GM19463 (cell line): ENCODE results near the gene LPP.

Experiments
- ATAC-seq: cut with Tn5 transposase; IDR thresholded peaks from one replicate; pipeline ENCODE4 v1.9.1; 2021; ENCODE audit warnings: mild to moderate bottlenecking, moderate library complexity; ENCODE audit not compliant: unreplicated experiment

LPP gene

DNA sequence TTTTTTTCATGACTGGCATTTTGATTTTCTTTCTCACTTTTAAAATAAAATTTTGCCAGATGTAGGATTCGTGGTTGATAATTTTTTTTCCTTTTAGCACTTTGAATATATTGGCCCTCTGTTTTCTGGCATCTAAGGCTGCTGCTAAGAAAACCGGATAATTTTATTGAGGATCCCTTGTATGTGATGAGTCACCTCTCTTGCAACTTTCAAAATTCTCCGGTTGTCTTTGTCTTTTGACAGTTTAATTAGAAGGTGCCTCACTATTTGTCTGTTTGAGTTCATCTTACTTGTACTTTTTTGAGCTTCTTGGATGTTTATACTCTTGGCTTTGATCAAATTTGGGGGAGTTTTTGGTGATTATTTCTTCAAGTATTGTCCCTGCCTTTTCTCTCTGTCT lies 349.7 kb downstream of the LPP start:
- ATAC-seq: no peak

DNA sequence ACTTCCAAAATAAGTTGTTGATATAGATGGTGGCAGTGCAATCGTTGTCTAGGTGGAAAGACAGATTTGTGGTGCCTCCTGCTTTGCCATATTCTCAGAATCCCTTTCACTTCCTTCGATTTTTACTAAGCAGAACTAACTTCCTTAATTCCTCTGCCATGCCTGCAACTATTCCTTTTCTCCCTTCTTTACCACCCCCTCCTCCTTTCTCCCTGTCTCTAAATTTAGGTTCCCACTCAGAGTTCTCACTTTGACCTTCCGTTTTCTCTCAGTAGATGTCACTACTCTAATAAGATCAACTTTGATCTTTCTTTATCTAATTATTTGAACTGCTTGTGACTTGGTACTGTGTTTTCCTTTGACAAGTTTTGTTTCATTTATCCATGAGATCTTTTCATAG lies 351.2 kb downstream of the LPP start:
- no peak for ATAC-seq

DNA sequence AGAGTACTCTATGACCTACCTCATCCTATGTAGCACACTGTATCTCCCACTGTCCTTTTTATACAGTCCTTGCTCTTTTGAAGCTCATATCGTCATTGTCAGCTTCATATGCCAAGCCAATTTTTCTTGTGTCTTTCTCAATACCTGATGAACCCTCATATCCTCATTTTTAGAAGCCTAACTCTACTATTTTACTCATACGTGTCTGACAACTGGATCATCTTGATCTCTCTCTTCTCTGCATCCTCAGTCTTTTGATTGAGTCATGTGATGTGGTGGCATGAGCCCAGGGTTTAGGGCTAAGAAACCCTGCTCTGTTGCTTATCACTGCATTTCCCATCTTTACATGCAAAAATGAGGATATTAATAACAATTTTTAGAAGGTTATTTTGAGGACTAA lies 352.0 kb downstream of the LPP start:
- no peak for ATAC-seq

DNA sequence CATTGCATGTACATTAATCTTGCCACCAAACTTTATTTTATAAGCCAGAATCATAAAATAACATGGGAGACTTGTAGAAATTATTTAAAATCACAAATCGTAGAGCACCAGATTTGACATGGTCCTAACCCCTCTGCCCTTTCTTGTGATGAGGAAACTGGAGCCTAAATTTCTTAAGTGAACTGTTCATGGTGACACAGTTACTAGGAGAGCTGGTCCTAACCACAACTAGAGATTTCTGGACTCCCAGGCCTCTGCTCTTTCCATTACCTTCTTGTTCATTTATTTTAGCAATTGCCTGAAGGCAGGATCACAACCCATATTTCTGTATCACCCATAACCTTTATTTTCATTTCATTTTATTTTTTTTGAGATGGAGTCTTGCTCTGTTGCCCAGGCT lies 352.5 kb downstream of the LPP start:
- ATAC-seq: no peak

DNA sequence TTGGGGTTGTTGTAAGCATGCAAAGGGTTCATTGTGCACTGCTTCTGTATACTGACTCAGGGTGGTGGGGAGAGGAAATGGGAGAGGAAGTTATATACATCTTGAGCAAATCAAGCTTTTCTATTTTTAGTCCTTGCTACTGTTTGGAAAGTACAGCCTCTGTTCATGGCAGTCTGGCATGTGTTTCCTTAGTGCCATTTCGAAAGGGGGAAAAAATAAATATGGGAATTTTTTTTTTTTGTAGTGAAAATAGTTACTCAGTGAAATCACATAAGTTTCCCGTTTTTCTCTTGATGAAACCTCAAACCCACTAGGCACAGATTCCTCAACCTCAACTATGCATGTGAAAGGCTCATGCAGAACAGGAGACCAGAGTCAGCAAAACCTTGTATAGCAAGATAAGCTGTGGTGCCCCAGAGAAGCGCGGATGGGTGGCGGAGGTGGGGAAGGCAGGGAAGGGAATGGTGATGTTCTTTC lies 353.3 kb downstream of the LPP start:
- ATAC-seq: no peak

DNA sequence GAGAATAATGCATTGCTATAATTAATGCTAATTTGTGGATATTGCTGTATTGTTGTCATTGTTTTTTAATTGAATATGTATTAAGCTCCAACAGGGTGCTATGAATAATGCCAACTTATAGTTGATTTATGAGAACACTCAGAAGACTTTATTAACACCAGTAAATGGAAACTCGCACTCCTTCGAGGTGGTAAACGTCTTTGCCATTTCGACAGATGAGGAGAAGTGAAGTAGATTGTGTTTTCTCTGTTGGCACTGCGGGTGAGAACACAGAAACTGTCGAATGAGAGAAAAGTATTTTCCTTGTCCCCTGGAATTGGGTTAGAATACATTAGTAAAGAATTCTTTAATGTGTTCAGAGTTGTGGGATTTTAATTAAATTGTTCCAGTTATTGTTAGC lies 354.5 kb downstream of the LPP start:
- no peak for ATAC-seq

DNA sequence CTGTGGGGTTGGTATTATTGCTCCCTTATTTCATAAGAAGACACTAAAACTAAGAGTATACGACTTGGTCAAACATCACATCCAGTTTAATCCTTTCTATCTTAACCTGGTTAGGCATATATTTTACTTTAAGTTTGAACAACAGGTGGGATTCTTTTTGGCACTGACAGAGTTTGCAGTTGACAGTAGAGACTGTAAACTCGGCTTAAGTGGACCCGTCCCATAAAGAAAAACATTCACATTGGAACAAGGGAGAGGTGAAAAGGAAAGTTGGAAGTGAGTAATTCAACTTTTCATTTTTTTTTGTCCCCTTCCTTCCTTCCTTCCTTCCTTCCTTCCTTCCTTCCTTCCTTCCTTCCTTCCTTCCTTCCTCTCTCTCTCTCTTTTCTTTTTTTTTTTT lies 355.4 kb downstream of the LPP start:
- ATAC-seq: no peak

DNA sequence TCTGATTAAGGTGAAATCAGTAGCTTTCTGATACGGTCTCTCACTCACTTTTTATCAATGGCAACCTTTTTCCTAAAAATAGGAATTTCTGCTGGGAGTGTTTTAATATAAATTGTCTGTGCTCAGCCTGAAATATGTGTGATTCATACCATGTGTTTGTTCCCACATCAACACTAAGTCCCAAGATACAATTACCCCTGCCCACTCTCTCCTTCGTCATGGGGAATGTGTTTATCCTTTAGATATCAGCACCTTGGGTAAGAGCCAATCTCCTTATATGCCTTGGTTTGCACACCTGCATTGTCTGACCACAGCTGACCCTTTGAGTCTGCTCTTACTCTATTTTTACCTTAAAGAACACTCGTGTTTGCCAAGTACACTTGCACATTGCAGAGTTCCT lies 356.4 kb downstream of the LPP start:
- no peak for ATAC-seq

DNA sequence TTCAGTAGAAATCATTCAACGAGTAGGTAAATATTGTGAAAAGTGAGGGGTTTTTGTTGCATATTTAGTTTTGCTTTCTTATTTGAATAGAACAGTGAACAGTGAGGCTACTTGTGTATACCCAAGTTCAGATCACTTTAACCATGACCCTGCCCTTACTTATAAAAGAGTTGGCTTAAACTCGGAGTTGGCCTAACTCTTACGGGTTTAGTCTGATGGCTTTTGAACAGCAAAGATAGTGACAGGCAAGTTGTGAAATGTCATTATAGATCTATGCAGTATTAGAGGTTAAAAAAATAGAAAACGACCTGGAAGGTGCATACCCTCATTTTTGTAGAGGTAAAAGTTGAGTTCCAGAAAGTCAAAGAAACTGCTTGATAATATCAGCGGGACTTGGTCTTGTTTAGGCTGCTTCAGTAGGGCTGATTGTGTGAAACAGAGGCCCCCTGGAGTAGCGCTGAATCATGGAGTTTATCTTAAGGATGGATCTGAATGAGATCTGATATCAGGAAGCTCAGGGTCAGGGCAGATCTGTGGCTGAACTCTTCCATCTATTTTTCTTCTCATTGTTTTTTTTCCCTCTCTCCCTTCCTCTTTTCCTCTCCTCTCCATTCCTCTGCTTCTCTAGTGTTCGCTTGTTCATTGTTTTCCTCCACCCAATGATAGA lies 359.8 kb downstream of the LPP start:
- ATAC-seq: no peak

DNA sequence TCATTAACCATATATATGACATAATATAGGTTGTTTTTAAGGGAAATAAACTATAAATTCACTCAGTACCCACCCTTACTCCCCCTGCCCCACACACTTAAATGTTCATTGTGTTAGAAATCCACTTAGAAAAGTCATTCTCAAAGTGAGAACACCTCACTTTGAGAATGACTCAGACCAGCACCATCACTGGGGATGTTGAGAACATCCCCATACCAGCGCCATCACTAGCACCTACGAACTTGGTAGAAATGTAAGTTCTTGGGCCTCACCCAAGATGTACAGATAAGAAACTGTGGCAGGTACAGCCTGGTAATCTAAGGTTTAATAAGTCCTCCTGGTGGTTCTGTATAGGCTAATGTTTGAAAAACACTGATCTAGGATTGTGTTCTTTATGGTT lies 362.6 kb downstream of the LPP start:
- ATAC-seq: no peak

DNA sequence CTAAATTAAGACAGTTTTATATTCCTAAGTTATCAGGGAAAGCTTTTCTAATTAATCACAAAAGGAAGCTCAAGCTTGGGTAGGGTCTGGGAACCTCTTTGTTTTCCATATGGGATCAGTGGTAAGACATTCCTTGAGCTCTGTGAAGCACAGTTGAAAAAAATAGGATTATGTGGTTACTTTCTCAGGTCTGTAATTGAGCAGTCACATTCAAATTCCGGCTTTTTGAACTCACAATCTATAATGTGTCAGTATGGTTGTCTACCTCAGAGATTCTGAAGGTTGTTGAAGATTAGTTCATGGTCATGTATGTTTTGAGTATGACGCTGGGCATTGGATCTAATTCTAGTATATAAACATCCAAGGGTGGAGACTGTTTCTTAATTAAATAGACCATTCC lies 364.5 kb downstream of the LPP start:
- no peak for ATAC-seq

DNA sequence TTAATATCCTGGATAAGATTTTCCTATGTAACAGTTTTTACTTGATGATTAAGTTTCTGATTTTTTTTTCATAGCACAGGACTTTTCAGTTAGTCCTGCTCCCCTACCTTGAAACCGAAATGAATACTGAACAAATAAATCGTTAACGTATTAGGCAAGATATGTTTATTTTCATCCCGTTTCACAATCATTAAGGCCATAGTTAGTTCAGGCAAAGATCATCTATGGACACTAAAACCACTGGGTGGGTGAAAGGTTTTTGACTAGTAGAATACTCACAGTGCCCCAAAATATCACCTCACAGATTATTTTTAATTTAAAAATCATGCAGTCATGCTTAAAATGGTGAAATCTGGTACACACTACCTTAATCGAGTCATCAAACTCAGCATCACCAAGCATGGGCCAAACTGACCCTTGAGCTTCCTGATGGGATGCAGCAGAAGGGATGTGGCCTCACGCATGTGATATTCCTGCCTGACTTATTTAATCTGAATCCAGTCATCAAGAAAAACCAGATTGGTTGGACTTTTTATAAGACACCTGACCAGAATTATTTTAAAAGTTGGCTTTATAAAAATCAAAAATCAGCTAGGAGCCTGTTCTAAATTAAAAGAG lies 365.0 kb downstream of the LPP start:
- ATAC-seq: no peak

DNA sequence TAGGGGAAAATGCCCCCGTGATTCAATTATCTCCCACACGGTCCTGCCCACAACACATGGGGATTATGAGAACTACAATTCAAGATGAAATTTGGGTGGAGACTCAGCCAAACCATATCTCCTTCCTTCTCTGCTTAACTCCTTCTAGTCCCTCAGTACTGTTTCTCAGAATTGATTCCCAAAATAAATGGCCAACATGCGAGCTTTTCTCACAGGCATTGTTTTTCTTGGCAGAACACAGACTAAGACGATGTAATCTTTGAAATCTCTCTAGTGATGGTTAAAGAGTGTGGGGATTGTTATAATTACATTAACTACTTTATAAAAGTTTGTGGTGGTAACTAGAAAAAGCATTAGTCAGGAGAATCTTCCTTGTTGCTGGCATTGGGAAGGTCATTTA lies 366.5 kb downstream of the LPP start:
- ATAC-seq: no peak

DNA sequence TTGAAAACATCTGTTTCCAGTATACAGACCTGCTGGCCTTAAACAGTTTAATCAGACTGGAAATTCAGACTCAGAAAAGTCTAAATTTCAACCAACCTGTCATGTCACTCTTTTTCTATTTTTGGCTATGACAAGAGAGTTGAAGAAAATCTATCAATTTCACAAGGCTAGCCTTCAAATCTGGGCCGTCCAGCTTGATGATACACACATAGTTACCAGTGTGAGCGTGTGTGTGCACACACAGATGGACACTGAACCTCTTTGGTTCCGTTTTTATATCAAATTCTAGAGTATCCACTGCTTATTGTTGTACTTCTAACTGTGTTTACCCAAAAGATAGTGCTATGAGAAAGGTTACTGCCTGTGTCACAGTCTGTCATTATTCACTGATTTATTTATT lies 368.2 kb downstream of the LPP start:
- ATAC-seq: no peak

DNA sequence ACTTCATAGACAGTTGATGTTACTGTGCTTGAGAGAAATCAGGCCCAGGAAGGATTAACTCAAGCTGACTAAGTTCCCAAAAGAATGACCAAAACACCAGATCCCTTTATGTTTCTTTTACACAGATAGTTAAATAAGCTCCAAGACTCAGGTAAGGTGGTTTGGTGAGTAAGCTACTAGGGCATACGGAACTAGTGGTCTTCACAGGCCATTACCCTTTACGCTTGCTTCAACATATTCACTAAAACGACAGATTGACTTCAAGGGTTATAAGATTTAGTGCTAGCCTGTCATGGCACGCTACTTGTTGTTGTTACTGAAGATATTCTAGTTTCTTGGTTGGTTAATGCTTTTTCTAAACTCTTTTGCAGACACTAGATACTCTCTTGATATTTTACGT lies 369.3 kb downstream of the LPP start:
- ATAC-seq: no peak

DNA sequence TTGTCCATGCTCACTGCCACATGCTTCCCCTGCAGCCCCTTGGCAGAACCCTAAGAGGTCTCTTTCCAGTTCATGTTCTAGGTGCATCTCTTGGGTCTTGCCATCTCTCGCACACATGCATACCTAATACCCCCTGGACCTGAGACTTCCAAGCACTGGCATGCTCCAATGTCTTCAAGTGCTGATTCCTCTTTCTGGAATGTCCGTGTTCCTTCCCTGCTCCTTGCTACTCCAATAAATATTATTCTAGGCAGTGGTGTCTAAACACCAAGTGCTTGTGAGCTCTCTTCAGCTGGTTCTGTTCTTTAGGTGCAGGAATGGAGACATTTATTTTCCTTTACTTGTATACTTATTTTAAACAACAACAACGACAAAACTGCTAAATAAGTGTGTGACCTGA lies 370.1 kb downstream of the LPP start:
- no peak for ATAC-seq

DNA sequence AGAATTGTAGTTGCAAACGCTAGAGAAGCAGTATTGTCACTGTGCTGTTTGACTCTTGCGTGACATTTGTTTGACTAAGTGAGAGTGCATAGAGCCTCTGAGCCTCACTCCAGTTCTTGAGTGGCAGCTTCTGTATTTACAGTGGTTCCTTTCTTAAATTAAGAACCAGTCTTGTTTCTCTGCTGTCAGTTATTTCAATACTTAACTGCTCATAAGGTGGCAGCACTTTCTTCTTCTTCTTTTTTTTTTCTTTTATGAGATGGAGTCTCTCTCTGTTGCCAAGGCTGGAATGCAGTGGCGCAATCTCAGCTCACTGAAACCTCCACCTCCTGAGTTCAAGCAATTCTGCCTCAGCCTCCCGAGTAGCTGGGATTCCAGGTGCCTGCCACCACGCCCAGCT lies 372.1 kb downstream of the LPP start:
- no peak for ATAC-seq

DNA sequence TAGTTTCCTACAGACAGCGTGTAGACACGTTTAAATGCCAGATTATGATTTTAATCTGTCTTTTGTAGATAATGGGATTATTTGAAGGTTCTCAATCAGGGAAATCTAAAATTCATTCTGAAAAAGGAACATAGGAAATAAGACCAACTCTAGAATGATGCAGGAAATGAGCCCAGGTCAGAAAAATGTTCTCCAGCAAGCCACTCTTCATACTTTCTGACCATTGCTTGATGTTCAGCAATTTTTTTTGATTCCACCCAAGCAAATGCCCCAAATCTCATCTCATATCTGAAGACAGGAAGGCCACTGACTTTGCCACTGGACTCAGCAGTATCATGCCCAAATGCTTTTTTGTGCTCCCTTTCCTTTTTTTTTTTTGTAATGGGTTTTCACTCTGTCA lies 373.4 kb downstream of the LPP start:
- no peak for ATAC-seq

DNA sequence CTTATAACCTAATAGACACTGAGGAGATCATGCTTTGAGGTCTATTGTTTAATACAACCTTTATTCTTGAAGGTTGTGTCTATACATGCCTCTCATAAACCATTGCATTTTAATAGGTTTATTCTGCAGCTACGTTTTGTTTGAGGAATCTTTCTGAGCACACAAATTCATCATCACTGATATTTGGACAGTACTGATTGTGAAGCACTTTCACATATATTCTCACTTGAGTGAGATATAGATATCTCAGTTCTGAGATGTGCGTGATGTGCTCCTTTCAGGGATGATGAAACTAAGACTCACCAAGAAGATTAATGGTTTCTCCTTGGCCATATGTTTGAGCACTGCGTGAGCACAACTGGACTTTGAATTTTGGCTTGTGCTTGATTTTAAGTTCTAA lies 374.4 kb downstream of the LPP start:
- no peak for ATAC-seq

DNA sequence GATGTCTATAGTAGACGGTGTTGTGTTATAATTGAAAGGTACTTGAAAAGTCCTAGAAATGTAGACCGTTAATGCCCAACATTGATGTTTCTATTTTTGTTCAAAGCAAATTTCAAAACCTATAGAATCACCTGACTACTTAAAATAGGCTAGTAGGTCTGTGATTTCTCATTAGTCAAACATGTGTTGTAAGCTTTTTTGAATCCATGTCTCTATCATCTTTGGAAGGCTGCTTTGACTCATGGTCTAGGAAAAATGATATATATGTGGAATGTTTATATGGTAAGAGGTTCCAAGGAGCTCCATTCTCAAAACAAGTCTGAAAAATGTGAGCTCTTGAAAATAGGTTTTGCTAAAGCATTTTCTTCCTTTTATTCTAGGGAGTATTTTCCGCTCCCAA lies 375.3 kb downstream of the LPP start:
- ATAC-seq: no peak

DNA sequence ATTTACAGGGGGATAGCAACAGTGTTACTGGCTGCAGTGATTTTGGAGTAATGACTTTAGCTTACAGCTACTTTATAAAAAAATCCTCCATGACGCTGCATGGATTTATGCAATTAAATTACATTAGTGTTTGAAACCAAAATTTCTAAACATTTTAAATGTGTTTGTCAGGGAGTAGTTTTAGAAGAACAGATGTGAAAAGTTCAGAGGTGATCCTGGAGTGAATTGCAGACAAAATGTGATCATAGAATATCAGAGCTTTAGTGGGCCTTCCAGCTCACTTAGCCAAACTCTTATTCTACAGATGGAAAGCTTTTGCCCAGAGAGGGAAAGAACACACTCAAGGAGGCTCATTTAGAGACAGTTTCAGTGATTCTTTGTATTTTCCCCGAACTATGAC lies 376.3 kb downstream of the LPP start:
- ATAC-seq: no peak

DNA sequence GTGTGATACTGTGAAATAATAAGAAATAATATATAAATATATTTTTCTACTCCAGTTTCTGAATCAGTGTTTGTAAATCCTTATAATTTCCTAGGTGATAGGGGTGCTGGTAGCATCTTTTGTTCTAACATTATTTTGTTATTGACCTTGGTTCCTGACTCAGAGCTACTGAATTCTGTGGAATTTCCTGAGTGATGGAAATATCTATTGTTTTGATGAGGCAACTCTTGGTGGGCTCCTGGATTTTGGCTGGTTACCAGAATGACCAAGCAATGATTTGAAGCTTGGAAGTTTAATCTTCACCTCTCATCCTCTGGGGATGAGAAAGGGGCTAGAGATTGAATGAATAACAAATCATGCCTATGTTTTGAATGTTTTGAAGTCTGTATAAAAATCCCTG lies 377.3 kb downstream of the LPP start:
- ATAC-seq: no peak

DNA sequence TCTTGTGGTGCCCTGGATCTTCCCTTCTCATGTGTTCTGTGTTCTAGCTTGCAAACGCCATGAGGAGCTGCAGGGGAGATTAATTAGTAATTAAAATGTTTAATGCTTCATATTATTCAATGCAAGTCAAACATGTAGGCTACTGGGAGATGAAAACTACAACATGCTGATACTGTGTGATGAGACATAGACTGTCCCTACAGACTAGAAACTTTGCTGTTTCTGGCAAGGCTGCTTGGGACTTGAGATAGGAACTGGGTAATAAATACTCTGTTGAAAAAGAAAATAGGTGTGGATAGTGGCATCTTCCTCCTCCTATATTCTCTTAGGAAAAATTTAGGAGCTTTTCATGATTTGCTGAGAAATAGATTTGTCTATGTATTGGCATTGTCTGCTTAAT lies 379.2 kb downstream of the LPP start:
- ATAC-seq: no peak
